Activated CD8-positive, alpha-beta memory T cell treated with anti-CD3 and anti-CD28 coated beads, Interleukin-2, amount 50 U/mL, for 1 hour (primary cell): Measurements from ENCODE around the gene TTC5.
"Not testable (repeated sequence)": the region's sequence is repeated elsewhere in the genome, so short reads cannot be mapped to it uniquely, and the experiment has no call there.

Experiments
- DNase-seq: peaks from one replicate; pipeline ENCODE4 v3.0.0-alpha.2; 2020; ENCODE audit errors: extremely low read depth

Gene TTC5

DNA sequence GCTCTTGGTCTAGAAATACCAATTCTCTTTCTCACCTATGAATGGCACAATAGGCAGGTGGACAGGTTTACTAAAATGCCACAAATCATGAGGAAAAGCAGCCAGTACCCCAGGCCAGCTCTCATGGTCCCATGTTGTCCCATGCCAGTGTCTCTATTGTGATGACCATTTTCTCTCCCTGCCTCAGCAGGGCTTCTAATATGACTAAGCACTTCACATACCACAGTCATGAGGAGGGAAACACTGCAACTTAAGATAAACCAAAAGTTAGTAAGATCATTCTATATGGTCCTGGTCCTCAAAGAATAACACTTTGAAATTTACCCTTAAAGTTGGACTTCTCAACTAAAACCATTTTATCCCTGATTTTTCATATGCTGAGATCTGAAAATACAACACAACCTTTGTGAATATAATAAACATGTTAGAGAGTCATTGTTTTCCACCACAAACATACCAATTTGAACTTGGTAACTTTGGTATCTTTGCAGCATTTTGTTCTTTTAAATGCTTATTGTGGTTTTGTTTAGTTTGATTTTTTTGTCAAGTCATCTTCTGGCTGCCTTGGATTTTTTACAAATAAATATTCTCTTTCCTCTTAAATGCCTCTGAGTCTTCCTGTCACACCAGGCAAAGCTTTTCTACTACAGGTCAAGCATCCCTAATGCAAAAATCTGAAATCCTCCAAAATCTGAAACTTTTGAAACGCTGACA lies 3.6 kb downstream of the TTC5 start:
- no peak for DNase-seq

DNA sequence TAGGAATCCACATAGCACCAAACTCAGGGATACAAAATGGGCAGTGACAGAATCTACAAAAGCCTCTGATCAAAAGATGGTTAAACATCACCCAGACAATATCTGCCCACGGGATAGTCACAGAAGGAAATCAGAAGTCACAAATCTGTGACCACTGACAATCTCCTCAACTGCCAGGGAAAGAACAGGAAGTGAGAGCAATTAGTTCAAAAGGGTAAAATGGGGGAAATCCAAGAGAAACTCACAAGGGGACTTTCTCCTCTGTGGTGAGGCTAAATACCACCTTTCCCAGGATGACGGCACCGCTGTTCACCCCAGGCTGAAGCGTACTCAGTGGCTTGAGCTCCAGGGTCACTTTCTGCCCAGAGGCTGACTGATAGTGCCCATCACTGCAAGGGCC lies 10.7 kb downstream of the TTC5 start:
- DNase-seq, result no peak

DNA sequence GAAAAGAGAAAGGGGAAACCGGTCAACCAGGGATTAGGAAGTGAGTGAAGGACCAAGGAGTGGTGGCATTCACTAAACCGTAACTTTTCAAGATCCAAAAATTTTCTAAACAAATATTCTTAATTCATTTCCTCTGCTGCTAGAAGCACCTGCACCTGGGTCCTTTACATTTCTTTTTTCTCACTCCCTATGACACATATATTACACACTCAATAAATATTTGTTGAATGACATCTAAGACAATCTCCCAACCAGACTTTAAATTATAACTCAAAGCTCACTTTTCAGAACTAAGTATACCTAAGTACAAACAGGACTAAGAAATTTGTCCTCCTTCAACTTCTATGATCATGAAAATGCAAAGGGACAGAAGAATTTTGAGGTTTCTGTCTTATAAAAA lies 11.1 kb downstream of the TTC5 start:
- no peak for DNase-seq

DNA sequence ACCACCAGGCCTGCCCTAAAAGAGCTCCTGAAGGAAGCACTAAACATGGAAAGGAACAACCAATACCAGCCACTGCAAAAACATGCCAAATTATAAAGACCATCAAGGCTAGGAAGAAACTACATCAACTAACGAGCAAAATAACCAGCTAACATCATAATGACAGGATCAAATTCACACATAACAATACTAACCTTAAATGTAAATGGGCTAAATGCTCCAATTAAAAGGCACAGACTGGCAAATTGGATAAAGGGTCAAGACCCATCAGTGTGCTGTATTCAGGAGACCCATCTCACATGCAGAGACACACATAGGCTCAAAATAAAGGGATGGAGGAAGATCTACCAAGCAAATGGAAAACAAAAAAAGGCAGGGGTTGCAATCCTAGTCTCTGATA lies 23.8 kb downstream of the TTC5 start:
- DNase-seq, result not testable (repeated sequence)

DNA sequence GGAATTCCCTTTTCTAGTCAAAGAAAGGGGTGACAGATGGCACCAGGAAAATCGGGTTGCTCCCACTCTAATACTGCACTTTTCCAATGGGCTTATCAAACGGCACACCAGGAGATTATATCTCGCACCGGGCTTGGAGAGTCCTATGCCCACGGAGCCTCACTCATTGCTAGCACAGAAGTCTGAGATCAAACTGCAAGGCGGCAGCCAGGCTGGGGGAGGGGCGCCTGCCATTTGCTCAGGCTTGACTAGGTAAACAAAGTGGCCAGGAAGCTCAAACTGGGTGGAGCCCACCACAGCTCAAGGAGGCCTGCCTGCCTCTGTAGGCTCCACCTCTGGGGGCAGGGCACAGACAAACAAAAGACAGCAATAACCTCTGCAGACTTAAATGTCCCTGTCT lies 25.5 kb downstream of the TTC5 start:
- not testable (repeated sequence) for DNase-seq

DNA sequence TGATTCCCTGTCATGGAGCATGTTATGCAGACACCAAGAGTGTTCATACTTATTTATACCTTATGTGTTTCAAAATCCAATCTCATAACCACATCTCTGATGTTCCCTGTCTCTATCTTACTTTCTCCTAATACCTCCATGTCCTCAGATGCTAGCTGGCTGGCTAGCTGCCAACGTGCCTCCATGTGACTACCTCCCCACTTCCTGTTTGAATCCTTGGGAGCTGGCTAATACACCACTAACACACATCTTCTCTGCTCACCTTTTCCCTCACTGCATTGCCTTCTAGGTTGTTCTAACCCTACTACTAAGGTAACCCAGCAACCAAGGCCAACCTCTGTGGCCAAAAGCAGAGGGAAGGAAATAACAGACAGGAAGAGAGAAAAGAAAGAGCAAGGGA lies 27.3 kb downstream of the TTC5 start:
- DNase-seq, result no peak

GRCh38 chr14:20277409-20277808 lies 28.3 kb downstream of the TTC5 start:
- DNase-seq, result no peak

DNA sequence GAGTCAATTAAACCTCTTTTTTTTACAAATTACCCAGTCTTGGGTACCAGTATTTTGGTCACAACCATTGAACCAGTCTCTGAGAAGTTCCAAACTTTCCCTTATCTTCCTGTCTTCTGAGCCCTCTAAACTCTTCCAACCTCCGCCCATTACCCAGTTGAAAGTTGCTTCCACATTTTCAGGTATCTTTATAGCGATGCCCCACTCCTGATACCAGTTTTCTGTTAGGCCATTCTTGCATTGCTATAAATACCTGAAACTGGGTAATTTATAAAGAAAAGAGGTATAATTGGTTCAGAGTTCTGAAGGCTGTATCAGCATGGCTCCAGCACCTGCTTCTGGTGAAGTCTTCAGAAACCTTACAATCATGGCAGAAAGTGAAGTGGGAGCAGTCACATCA lies 31.7 kb downstream of the TTC5 start:
- DNase-seq, result no peak

GRCh38 chr14:20264361-20264760 lies 41.4 kb downstream of the TTC5 start:
- DNase-seq, result not testable (repeated sequence)

DNA sequence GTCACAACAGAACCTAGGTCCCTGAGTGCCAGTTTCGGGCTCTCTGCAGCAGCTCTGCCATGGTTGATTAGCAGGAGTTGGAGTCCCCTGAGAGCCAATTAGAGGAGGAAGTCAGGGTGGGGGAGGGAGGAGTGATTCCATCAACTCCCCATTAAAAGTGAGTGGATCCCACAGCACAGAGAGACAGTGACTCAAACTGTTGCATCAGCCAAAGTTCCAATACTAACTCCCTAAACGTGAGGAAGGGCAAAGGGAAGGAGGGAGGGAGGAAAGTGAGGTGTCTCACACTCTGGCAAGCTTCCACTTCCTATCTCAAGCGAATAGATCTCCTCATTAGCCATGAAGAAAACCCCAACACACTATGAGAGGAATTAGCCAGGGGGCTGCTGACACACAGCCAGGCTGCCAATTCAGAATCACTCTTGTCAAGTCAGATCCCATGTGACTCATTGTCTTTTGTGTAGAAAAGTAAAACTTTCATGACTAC lies 43.1 kb downstream of the TTC5 start:
- DNase-seq, result no peak

DNA sequence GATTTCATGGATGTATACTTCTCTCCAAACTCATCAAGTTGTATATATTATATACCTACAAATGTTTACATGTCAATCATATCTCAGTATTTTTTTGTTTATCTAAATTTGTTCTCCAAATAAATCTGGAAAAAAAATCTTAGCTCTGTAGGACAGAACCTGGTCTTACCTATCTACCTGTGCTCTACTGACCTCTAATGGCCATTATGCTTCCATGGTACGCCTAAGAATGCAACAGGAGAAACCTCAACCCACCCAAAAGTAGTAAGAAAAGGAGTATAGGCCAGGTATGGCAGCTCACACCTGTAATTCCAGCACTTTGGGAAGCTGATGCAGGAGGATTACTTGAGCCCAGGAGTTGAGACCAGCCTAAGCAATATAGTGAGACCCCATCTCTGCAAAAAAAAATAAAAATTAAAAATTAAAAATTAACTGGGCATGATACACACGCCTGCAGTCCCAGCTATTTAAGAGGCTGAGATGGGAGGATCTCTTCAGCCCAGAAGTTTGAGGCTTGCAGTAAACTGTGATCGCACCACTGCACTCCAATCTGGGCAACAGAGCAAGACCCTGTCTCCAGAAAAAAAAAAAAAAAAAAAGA lies 58.0 kb downstream of the TTC5 start:
- DNase-seq, result no peak
